RWPE2 (cell line): ENCODE data around the gene ZNF219.

Experiments
- ATAC-seq: fragments of 200-7000 bp; cut with Tn5 transposase; 3 replicates; pipeline ENCODE4 v1.9.1; 2021; ENCODE audit warnings: low read depth
- DNase-seq: peaks from one replicate; pipeline ENCODE4 v3.0.0-alpha.2; 2020; ENCODE audit warnings: low spot score
- H3K27ac ChIP-seq: fragments of 450-650 bp; 2 replicates; pipeline ENCODE4 v1.5.1; 2017; ENCODE audit warnings: mild to moderate bottlenecking; ENCODE audit not compliant: poor library complexity, severe bottlenecking
- H3K27me3 ChIP-seq: fragments of 250-450 bp; sonication (Bioruptor Pico); 2 replicates; pipeline ENCODE4 v1.5.1; 2021; ENCODE audit warnings: mild to moderate bottlenecking, moderate library complexity; ENCODE audit not compliant: insufficient read depth, poor library complexity, severe bottlenecking
- H3K36me3 ChIP-seq: fragments of 250-450 bp; sonication (Bioruptor Pico); 2 replicates; pipeline ENCODE4 v1.5.1; 2020; ENCODE audit warnings: low read depth, mild to moderate bottlenecking, moderate library complexity
- H3K4me1 ChIP-seq: fragments of 250-450 bp; sonication (Bioruptor Pico); 2 replicates; pipeline ENCODE4 v1.5.1; 2021; ENCODE audit warnings: mild to moderate bottlenecking, moderate library complexity; ENCODE audit not compliant: insufficient read depth, poor library complexity, severe bottlenecking
- H3K4me3 ChIP-seq: fragments of 250-450 bp; sonication (Bioruptor Pico); 2 replicates; pipeline ENCODE4 v1.5.1; 2021; ENCODE audit warnings: mild to moderate bottlenecking, moderate library complexity; ENCODE audit not compliant: severe bottlenecking
- H3K9me3 ChIP-seq: fragments of 250-450 bp; sonication (Bioruptor Pico); 2 replicates; pipeline ENCODE4 v1.5.1; 2021; ENCODE audit warnings: mild to moderate bottlenecking, moderate library complexity; ENCODE audit not compliant: severe bottlenecking
- TF ChIP-seq, protein P1 (sequence below): fragments of 450-650 bp; IDR thresholded peaks from one replicate; pipeline ENCODE4 v1.5.1; 2017; ENCODE audit warnings: mild to moderate bottlenecking, moderate library complexity; ENCODE audit not compliant: poor library complexity, severe bottlenecking

Gene ZNF219

DNA sequence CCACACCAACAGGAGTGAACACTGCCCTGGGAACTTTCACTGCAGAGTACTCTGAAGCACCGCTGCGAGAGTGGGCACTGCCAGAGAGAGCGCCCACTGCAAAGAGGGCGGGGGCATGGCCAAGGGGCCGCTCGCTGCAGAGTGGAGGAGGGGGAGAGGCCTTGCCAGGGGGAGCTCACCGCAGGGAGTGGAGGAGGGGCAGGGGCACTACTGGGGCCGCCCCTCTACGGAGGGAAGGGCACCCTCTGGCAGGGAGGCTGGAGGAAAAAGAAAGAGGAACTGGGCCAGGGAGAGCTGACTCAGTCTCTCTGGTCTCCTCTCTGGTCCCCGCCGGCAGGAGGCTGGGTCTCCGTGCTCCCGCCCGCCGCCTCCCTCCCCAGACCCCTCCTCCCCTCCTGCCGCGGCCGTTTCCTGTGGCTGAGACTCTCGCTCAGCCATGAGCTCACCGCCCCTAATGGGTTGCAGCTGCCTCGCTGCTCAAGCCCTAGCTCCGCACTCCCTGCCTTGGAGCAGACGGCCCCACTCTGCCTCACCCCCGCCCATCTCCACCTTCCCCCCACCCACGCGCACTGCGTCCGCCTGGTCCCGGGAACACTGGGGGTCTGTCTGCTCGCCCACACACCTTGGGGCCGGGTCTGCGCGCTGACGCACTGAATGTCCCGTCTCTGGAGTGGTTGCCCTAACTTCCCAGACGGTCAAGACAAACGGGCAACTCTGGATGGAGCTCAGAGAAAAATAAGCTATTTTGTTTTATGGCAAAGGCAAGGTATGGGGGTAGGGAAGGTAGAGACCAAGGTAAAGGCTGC lies 27.0 kb downstream of the ZNF219 start:
- Histone ChIP-seq H3K36me3 (peaks cover 11% of the 10 kb centered on the region), H3K27ac (peak overlapping the region; percentile 60)

DNA sequence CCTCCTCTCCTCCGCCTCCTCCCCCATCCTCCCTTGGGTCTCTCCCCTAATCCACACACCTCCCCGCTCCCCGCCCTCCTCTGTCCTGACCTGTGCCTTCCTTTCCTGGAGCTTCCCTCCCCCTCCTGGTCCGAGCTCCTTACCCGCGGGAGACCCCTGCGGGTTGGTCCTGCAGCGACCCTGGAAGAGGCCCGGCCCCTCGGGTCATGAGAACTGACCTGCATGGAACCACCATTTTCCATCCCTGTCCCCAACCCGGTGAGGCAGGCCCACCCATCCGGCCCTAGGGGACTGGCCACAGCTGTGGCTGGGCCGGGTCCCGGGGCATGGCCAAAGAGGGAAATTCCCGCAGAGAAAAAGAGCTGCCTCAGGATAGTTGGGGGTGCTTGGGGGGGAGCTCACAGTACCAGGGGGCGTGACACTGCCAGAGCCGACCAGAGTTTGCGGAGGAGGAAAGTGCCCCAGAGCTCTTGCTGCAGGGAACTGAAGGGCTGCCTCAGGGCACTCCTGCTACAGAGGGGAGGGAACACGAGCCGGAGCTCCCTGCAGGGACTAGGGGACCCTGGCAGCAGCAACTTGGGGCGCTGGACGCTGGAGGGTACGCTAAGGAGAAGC lies 27.7 kb downstream of the ZNF219 start:
- DNase-seq = no peak

More for the DNA sequence above, 27.0 kb downstream of the ZNF219 start:
- peaks cover 12% of the 10 kb centered on the region for H3K27me3 ChIP-seq
- DNase-seq (no peak), ATAC-seq (peak; percentile 59)
- peaks cover 6% of the 10 kb centered on the region for H3K4me1 ChIP-seq
- TF ChIP-seq, protein P1, sequence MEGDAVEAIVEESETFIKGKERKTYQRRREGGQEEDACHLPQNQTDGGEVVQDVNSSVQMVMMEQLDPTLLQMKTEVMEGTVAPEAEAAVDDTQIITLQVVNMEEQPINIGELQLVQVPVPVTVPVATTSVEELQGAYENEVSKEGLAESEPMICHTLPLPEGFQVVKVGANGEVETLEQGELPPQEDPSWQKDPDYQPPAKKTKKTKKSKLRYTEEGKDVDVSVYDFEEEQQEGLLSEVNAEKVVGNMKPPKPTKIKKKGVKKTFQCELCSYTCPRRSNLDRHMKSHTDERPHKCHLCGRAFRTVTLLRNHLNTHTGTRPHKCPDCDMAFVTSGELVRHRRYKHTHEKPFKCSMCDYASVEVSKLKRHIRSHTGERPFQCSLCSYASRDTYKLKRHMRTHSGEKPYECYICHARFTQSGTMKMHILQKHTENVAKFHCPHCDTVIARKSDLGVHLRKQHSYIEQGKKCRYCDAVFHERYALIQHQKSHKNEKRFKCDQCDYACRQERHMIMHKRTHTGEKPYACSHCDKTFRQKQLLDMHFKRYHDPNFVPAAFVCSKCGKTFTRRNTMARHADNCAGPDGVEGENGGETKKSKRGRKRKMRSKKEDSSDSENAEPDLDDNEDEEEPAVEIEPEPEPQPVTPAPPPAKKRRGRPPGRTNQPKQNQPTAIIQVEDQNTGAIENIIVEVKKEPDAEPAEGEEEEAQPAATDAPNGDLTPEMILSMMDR = no peak
- peak overlapping the region; percentile 64 for H3K4me3 ChIP-seq
- no peaks in the 10 kb centered on the region for H3K9me3 ChIP-seq

DNA sequence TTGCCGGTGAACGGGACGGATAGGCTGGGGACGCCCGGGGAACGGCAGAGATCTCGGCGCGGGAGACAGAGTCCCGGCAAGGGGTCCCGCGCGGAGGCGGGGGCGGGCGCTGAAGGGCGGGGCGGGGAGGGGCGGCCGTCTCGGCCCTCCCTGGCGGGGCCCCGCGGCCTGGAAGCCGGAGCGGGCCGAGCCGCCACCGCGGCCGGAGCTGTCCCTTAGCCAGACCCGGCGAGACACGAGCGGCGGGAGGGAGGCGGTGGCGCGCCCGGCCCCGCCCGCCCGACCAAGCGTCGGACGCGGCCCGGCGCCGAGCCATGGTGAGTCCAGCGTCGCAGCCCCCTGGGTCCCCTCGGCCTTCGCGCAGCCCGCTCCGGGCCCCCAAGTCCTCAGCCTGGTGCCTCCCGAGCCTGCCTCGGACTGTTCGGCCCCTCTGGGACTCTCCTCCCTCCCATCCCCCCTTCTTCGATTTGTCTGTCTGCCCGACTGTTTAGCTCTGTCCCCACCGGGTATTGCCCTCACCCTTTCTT lies 28.3 kb downstream of the ZNF219 start, which contains the start of gene ARHGEF40:
TSS of gene ARHGEF40 (plus strand) at position 222 of the 527 bp plus-strand sequence. CDS start at position 315, 93 bp downstream.
- DNase-seq (no peak), ATAC-seq (peak; percentile 27)
- Histone ChIP-seq H3K4me3 (peak within 1 kb of the TSS; percentile 64), H3K36me3 (peaks cover 5% of the 10 kb centered on the region), H3K4me1 (peaks cover 6% of the 10 kb centered on the region), H3K27ac (peak within 1 kb of the TSS; percentile 60), H3K9me3 (no peaks in the 10 kb centered on the region), H3K27me3 (peaks cover 12% of the 10 kb centered on the region)
- TF ChIP-seq, protein P1 = no peak

More for the DNA sequence above, 27.7 kb downstream of the ZNF219 start:
- Histone ChIP-seq H3K4me1 (peaks cover 6% of the 10 kb centered on the region), H3K27me3 (peaks cover 12% of the 10 kb centered on the region), H3K4me3 (peak overlapping the region; percentile 64), H3K9me3 (no peaks in the 10 kb centered on the region), H3K27ac (peak overlapping the region; percentile 60), H3K36me3 (peaks cover 8% of the 10 kb centered on the region)
- ATAC-seq = peak; percentile 26
- TF ChIP-seq, protein P1 = no peak

DNA sequence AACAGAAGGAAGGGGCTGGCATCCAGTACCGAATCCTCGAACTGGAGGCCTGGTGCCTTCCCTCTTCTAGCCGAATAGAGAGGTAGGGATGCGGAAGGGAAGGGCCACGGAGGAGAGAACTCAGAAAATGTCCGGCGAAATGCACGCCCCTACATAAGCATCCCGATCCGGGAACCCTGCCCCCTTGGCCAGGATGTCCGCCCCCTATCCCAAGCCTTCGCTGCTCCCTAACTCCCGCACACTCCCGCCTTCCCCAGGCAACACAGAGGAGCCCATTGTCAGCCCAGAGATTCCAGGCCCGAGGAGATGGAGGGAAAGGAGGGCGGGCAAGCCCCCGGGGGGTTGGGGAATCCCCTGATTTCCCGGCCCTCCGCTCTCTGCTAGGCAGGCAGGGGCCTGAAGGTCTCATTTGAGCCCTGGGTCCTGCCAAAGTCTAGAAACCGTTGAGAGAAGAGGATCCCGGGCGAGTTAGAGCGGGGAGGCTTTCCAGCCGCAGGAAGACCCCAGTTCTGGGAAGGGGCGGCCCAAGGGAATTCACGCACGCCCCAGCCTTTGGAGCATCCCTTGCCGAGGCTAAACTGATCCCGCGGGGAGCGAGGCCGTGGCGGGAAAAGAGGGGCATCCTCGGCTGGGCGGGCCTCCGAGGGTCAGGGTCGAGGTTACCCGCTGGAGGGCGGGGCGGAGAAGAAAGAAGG lies 28.9 kb downstream of the ZNF219 start:
- ATAC-seq (peak; percentile 4), DNase-seq (no peak)
- H3K36me3 ChIP-seq = peaks cover 5% of the 10 kb centered on the region
- H3K9me3 ChIP-seq = no peaks in the 10 kb centered on the region
- peak overlapping the region; percentile 64 for H3K4me3 ChIP-seq
- TF ChIP-seq, protein P1 = no peak
- peaks cover 12% of the 10 kb centered on the region for H3K27me3 ChIP-seq
- H3K27ac ChIP-seq = peak overlapping the region; percentile 60
- H3K4me1 ChIP-seq = peaks cover 6% of the 10 kb centered on the region
